ENCODE measurements around the gene IFITM5. TPM values are rescaled to one million over a fixed set of nuclear protein-coding genes. Genes with fewer than 3 reads are reported as not detected.
"Not testable (repeated sequence)": the region's sequence is repeated elsewhere in the genome, so short reads cannot be mapped to it uniquely, and the experiment has no call there.

The IFITM5 gene
- total RNA-seq, 1 experiment from 2014 or later: not detected

- peak overlapping the region; percentile 32 for H3K4me3 ChIP-seq
- not testable (repeated sequence) for H3K9me3 ChIP-seq, H3K27me3 ChIP-seq, H3K36me3 ChIP-seq
- DNase-seq: peak; percentile 86
Measured at GRCh38 chr11:268716-269145, 30.6 kb downstream of the IFITM5 start.

- Histone ChIP-seq H3K27me3 (no peaks in the 10 kb centered on the region), H3K9me3 (peaks cover 3% of the 10 kb centered on the region; the same call in 1 of the 2 replicates), H3K4me3 (no peak overlapping the region), H3K36me3 (no peaks in the 10 kb centered on the region)
- DNase-seq: peak; percentile 33
Measured at GRCh38 chr11:267491-267994, 31.8 kb downstream of the IFITM5 start.

GRCh38 chr11:266676-267439, 32.5 kb downstream of the IFITM5 start:
- Histone ChIP-seq H3K27me3 (no peaks in the 10 kb centered on the region), H3K36me3 (no peaks in the 10 kb centered on the region), H3K4me3 (no peak overlapping the region), H3K9me3 (peaks cover 3% of the 10 kb centered on the region; the same call in 1 of the 2 replicates)
- DNase-seq: no peak

DNA sequence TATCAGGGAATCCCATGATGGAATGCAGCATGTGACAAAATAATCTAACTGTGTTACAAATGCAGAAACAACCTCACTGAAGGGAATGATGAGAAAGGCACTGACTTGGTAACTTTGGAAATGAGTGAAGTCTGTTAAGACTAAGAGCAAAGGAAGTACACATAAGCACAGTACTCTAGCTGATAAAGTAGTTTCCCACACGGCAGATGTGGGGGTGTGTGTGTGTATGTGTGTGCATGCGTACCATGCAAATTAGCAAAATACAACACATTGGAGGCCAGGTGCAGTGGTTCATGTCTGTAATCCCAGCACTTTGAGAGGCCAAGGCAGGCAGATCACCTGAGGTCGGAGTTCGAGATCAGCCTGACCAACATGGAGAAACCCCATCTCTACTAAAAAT, 37.7 kb downstream of the IFITM5 start:
- no peak for DNase-seq
- no peaks in the 10 kb centered on the region for H3K27me3 ChIP-seq
- no peak overlapping the region for H3K4me3 ChIP-seq
- no peaks in the 10 kb centered on the region for H3K36me3 ChIP-seq
- peaks cover 3% of the 10 kb centered on the region; the same call in 1 of the 2 replicates for H3K9me3 ChIP-seq

DNA sequence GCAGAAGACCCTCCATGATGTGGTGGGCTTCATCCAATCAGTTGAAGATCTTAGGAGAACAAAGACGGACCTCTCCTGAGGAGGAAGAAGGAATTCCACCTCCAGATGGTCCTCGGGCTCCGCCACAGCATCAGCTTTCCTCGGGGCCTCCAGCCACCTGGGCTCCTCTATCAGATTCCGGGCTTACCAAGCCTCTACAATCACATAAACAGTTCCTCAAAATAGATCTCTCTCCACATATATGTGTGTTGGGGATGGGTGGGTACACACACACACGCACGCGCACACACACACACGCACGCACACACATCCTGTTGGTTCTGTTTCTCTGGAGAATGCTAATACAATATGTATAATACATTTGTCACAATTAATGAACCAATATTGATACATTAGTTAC, 39.9 kb downstream of the IFITM5 start:
- DNase-seq: no peak
- H3K4me3 ChIP-seq: no peak overlapping the region
- H3K9me3 ChIP-seq: no peaks in the 10 kb centered on the region
- H3K36me3 ChIP-seq: no peaks in the 10 kb centered on the region
- no peaks in the 10 kb centered on the region for H3K27me3 ChIP-seq

DNA sequence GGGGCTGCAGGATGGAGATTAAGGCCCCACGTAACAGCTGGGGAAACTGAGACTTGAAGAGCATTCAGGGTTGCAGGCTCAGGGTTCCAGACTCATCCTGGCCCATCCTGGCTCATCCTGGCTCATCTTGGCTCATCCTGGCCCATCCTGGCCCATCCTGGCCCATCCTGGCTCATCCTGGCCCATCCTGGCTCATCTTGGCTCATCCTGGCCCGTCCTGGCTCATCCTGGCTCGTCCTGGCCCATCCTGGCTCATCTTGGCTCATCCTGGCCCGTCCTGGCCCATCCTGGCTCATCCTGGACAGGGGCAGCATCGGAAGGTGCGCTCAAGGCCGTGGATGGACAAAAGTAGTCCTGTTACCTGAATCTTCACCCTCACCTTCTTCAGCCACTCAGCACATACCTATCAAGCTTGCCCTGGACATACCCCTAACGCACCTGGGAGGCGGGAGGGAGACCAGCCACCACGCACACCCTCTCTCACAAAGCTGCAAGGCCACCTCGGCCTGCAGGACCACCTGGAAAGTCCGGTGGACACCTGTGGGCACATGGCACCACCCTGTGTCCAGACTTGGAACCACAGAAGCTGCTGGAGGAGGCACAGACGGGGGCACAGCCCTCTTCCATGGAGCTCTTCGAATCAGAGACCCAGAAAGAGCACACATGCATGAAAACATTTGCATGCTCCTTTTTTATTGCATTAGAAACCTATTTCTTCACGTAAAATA, 41.4 kb downstream of the IFITM5 start:
- no peaks in the 10 kb centered on the region for H3K9me3 ChIP-seq
- no peak for DNase-seq
- no peak overlapping the region for H3K4me3 ChIP-seq

DNA sequence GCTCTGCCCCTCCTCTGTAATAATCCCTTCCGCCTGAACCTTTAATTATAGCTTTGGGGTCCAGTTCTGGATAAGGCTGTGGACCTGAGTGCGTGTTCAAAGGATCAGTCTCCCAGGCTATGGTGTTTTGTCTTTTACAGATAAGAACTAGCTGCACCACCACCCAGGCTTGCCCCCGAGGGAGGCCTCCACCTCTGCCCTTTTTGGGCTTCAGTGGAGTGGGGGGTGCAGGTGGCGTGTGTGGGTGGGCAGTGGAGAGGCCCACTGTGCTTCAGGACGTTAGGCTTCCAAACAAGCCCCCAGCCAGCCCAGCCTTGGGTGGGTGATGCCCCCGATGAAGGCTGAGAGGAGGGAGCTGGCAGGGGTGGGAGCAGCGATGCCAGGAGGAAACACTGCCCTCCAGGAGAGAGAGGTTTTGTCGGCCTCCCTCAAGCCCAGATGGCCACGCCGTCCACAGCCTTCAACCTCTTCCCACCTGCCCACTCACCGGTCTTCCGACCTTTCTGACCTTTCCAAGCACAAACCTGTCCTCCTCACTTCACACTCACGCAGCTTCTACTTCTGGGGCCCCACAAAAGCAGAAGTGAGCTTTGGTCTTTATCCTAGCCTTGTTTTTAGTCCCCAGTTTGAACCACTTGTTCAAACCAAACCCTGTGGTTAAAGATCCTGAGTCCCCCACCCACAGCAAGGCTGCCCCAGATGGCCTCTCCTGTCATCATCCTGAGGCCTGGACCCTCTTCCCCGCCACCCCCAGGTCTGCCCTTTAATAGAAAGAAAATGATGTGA, 42.2 kb downstream of the IFITM5 start:
- no peak for DNase-seq
- Histone ChIP-seq H3K4me3 (no peak overlapping the region), H3K36me3 (no peaks in the 10 kb centered on the region; the same call in 1 of the 2 replicates), H3K9me3 (no peaks in the 10 kb centered on the region), H3K27me3 (no peaks in the 10 kb centered on the region)

More for the DNA sequence above, 41.4 kb downstream of the IFITM5 start:
- Histone ChIP-seq H3K27me3 (no peaks in the 10 kb centered on the region), H3K36me3 (no peaks in the 10 kb centered on the region; the same call in 1 of the 2 replicates)

- no peak for DNase-seq
- H3K9me3 ChIP-seq: no peaks in the 10 kb centered on the region
- peaks cover 13% of the 10 kb centered on the region for H3K36me3 ChIP-seq
- H3K27me3 ChIP-seq: no peaks in the 10 kb centered on the region
- H3K4me3 ChIP-seq: no peak overlapping the region
Measured at GRCh38 chr11:255816-256215, 43.5 kb downstream of the IFITM5 start.

- Histone ChIP-seq H3K27me3 (no peaks in the 10 kb centered on the region), H3K4me3 (no peak overlapping the region), H3K9me3 (no peaks in the 10 kb centered on the region), H3K36me3 (peaks cover 20% of the 10 kb centered on the region)
- no peak for DNase-seq
Measured at GRCh38 chr11:255176-255575, 44.1 kb downstream of the IFITM5 start.

GRCh38 chr11:253886-254270, 45.4 kb downstream of the IFITM5 start:
- Histone ChIP-seq H3K36me3 (peaks cover 28% of the 10 kb centered on the region), H3K4me3 (no peak overlapping the region), H3K27me3 (no peaks in the 10 kb centered on the region), H3K9me3 (no peaks in the 10 kb centered on the region)
- no peak for DNase-seq

GRCh38 chr11:253160-253885, 46.0 kb downstream of the IFITM5 start:
- Histone ChIP-seq H3K36me3 (peaks cover 34% of the 10 kb centered on the region), H3K9me3 (no peaks in the 10 kb centered on the region), H3K4me3 (no peak overlapping the region), H3K27me3 (no peaks in the 10 kb centered on the region)
- DNase-seq: no peak

DNA sequence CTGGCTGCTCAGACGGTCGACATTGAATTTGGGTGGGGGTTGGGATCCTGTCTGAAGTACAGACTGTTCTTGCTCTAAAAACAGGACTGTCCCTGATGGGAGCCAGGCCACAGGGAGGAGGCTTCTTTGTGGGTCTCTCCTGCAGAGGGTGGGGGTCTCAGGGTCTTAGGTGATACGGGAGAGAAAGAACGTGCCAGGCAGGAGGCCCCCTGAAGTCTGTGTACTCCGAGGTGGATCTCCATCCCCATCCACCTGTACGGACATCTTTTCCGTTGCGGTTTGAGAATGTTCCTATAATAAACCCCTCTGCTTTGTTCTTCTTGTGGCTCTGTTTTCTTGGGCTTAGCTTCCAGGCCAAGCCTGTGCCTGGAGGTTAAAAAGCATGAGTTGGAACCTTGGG, 46.7 kb downstream of the IFITM5 start:
- Histone ChIP-seq H3K27me3 (no peaks in the 10 kb centered on the region), H3K4me3 (no peak overlapping the region), H3K36me3 (peaks cover 41% of the 10 kb centered on the region), H3K9me3 (no peaks in the 10 kb centered on the region)
- no peak for DNase-seq

DNA sequence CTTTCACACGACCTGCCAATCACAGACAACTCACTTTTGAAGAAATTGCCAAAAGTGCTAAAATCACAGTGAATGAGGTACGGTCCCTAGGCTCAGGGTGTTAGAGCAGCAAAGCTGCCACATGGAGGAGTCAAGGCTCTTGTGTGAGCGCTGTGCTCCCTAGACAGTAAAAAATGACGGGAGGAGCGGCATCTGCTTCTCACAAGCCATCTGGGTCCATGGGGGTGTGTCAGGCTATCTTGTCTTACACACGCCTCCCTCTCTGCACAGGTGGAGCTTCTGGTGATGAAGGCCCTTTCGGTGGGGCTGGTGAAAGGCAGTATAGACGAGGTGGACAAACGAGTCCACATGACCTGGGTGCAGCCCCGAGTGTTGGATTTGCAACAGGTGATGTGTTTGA, 47.8 kb downstream of the IFITM5 start:
- Histone ChIP-seq H3K9me3 (no peaks in the 10 kb centered on the region), H3K4me3 (no peak overlapping the region), H3K36me3 (peaks cover 52% of the 10 kb centered on the region), H3K27me3 (no peaks in the 10 kb centered on the region)
- DNase-seq: no peak

- DNase-seq: peak; percentile 35
- H3K27me3 ChIP-seq: no peaks in the 10 kb centered on the region
- peaks cover 59% of the 10 kb centered on the region for H3K36me3 ChIP-seq
- H3K9me3 ChIP-seq: no peaks in the 10 kb centered on the region
- H3K4me3 ChIP-seq: no peak overlapping the region
Measured at GRCh38 chr11:250740-251299, 48.5 kb downstream of the IFITM5 start.

- H3K9me3 ChIP-seq: no peaks in the 10 kb centered on the region
- peaks cover 63% of the 10 kb centered on the region for H3K36me3 ChIP-seq
- no peak for DNase-seq
- H3K4me3 ChIP-seq: no peak overlapping the region
- H3K27me3 ChIP-seq: no peaks in the 10 kb centered on the region
Measured at GRCh38 chr11:250274-250673, 49.1 kb downstream of the IFITM5 start.

DNA sequence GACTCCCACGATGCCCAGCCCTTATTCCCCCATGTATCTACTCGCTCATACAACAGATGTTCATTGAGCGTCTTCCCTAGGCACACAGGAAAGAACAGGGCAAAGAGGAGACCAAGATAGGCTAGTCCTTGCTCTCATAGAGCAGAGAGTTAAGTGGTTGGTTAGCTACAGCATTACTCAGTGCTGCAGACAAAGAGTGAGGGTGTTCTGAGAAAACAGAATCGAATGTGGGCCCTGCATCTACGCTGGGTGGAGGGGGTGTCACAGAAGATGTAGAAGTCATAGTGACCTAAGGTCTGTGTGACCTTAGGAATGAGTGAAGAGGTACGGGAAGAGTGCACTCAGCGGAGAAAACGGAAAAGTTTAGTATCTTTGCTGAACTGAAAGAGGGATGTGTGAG, 50.3 kb downstream of the IFITM5 start:
- Histone ChIP-seq H3K27me3 (no peaks in the 10 kb centered on the region), H3K36me3 (peaks cover 74% of the 10 kb centered on the region)
- no peak for DNase-seq

More for the DNA sequence above, 50.3 kb downstream of the IFITM5 start:
- Histone ChIP-seq H3K4me3 (no peak overlapping the region), H3K9me3 (no peaks in the 10 kb centered on the region)

All from MG63 (cell line).